ENCODE data around the gene ANKHD1. TPM values are rescaled to one million over a fixed set of nuclear protein-coding genes. Genes with fewer than 3 reads are reported as not detected.
"Not testable (repeated sequence)": the region's sequence is repeated elsewhere in the genome, so short reads cannot be mapped to it uniquely, and the experiment has no call there.

ANKHD1 gene
- total RNA-seq, 1 experiment from 2014 or later, result 113 TPM

DNA sequence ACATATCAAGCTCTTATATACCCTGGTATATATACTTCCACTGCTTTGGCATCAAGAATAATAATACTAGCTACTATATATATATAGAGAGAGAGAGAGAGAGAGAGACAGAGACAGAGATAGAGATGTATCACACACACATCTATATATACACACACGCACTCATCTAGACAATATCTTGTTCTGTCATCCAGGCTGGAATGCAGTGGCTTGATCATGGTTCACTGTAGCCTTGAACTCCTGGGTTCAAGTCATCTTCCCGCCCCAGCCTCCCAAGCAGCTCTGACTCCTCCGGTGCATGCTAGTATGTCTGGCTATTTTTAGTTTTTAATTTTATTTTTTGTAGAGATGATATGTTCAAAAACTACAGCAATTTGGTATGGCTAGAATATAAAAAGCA, 22.5 kb downstream of the ANKHD1 start:
- Mint-ChIP-seq H3K4me3 (no peak overlapping the region), H3K9me3 (peaks cover 4% of the 10 kb centered on the region), H3K36me3 (peaks cover 11% of the 10 kb centered on the region), H3K4me1 (peaks cover 19% of the 10 kb centered on the region), H3K27ac (no peak overlapping the region), H3K27me3 (ENCODE audit: low read depth) (no peaks in the 10 kb centered on the region; the same call in 1 of the 2 replicates)
- ATAC-seq (no peak), DNase-seq (ENCODE audit: low spot score) (no peak)
- ChIA-PET CTCF (interaction anchor here (1.2 kb wide), 1 partner anchor 61 kb away, joined by 3 read pairs; no protein-coding TSS in a partner anchor), POLR2A (no interaction called here)
- no peak for TF ChIP-seq ZNF138 (CRISPR knock-in tag; conservative IDR thresholded peaks at IDR 0.05)
- TF ChIP-seq, protein P1, sequence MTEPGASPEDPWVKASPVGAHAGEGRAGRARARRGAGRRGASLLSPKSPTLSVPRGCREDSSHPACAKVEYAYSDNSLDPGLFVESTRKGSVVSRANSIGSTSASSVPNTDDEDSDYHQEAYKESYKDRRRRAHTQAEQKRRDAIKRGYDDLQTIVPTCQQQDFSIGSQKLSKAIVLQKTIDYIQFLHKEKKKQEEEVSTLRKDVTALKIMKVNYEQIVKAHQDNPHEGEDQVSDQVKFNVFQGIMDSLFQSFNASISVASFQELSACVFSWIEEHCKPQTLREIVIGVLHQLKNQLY (CRISPR knock-in tag; IDR thresholded peaks at IDR 0.05), result no peak
- no peak for TF ChIP-seq SOX15 (CRISPR knock-in tag; IDR thresholded peaks at IDR 0.05)
- no peak for TF ChIP-seq ELF4 (CRISPR knock-in tag; IDR thresholded peaks at IDR 0.05; ENCODE audit: low read depth)

DNA sequence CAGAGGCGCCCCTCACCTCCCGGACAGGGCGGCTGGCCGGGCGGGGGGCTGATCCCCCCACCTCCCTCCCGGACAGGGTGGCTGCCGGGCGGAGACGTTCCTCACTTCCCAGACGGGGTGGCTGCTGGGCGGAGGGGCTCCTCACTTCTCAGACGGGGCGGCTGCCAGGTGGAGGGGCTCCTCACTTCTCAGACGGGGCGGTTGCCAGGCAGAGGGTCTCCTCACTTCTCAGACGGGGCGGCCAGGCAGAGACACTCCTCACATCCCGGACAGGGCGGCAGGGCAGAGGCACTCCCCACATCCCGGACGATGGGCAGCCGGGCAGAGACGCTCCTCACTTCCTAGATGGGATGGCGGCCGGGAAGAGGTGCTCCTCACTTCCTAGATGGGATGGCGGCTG, 26.1 kb downstream of the ANKHD1 start:
- ATAC-seq; H3K9me3 Mint-ChIP-seq; POLR2A ChIA-PET; H3K27me3 Mint-ChIP-seq (ENCODE audit: low read depth); DNase-seq (ENCODE audit: low spot score); H3K4me1 Mint-ChIP-seq; H3K27ac Mint-ChIP-seq; H3K4me3 Mint-ChIP-seq: not testable (repeated sequence)
- H3K36me3 Mint-ChIP-seq, result peaks cover 11% of the 10 kb centered on the region
- CTCF ChIA-PET, result interaction anchor here (1.2 kb wide), 1 partner anchor 69 kb away, joined by 3 read pairs; no protein-coding TSS in a partner anchor

DNA sequence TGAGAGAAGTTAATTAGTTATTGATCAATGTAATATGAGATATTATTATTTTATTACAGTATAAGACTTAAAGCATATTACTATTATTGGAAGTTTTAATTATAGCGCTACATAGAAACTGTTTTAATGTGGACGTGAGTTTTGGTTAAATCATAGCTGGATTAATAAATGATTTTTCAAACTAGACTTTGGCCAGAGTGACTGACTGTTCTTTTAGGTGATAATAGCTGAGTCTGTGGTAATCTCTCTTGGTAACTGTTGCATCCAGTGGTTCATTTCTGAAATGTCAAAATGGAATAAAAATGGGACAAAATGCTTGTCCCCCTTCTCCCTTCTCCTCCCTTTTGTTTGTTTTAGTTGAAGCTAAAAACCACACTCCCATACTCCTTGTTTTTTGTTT, 28.1 kb downstream of the ANKHD1 start:
- H3K27me3 Mint-ChIP-seq (ENCODE audit: low read depth), result no peaks in the 10 kb centered on the region; the same call in 1 of the 2 replicates
- H3K9me3 Mint-ChIP-seq, result peaks cover 4% of the 10 kb centered on the region
- peaks cover 11% of the 10 kb centered on the region for H3K36me3 Mint-ChIP-seq
- no peak overlapping the region for H3K4me3 Mint-ChIP-seq
- CTCF ChIA-PET, result no interaction called here
- POLR2A ChIA-PET, result no interaction called here
- no peak for ATAC-seq
- no peaks in the 10 kb centered on the region for H3K4me1 Mint-ChIP-seq
- TF ChIP-seq ZNF671 (CRISPR knock-in tag; IDR thresholded peaks at IDR 0.05) (no peak), CBFB (CRISPR knock-in tag; IDR thresholded peaks at IDR 0.05; ENCODE audit: low read depth) (no peak), FOXJ3 (CRISPR knock-in tag; IDR thresholded peaks at IDR 0.05; ENCODE audit: borderline replicate concordance) (no peak), NFATC4 (CRISPR knock-in tag; IDR thresholded peaks at IDR 0.05) (no peak), KAT7 (CRISPR knock-in tag; IDR thresholded peaks at IDR 0.05; ENCODE audit: borderline replicate concordance) (no peak), RORB (CRISPR knock-in tag; IDR thresholded peaks at IDR 0.05) (no peak), FOXP1 (CRISPR knock-in tag; IDR thresholded peaks at IDR 0.05; ENCODE audit: borderline replicate concordance) (no peak), TP53 (CRISPR knock-in tag; IDR thresholded peaks at IDR 0.05) (no peak)
- TF ChIP-seq, protein P2, sequence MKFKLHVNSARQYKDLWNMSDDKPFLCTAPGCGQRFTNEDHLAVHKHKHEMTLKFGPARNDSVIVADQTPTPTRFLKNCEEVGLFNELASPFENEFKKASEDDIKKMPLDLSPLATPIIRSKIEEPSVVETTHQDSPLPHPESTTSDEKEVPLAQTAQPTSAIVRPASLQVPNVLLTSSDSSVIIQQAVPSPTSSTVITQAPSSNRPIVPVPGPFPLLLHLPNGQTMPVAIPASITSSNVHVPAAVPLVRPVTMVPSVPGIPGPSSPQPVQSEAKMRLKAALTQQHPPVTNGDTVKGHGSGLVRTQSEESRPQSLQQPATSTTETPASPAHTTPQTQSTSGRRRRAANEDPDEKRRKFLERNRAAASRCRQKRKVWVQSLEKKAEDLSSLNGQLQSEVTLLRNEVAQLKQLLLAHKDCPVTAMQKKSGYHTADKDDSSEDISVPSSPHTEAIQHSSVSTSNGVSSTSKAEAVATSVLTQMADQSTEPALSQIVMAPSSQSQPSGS (CRISPR knock-in tag; IDR thresholded peaks at IDR 0.05; ENCODE audit: borderline replicate concordance, low read depth), result no peak
- TF ChIP-seq, protein P3, sequence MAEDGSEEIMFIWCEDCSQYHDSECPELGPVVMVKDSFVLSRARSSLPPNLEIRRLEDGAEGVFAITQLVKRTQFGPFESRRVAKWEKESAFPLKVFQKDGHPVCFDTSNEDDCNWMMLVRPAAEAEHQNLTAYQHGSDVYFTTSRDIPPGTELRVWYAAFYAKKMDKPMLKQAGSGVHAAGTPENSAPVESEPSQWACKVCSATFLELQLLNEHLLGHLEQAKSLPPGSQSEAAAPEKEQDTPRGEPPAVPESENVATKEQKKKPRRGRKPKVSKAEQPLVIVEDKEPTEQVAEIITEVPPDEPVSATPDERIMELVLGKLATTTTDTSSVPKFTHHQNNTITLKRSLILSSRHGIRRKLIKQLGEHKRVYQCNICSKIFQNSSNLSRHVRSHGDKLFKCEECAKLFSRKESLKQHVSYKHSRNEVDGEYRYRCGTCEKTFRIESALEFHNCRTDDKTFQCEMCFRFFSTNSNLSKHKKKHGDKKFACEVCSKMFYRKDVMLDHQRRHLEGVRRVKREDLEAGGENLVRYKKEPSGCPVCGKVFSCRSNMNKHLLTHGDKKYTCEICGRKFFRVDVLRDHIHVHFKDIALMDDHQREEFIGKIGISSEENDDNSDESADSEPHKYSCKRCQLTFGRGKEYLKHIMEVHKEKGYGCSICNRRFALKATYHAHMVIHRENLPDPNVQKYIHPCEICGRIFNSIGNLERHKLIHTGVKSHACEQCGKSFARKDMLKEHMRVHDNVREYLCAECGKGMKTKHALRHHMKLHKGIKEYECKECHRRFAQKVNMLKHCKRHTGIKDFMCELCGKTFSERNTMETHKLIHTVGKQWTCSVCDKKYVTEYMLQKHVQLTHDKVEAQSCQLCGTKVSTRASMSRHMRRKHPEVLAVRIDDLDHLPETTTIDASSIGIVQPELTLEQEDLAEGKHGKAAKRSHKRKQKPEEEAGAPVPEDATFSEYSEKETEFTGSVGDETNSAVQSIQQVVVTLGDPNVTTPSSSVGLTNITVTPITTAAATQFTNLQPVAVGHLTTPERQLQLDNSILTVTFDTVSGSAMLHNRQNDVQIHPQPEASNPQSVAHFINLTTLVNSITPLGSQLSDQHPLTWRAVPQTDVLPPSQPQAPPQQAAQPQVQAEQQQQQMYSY (CRISPR knock-in tag; IDR thresholded peaks at IDR 0.05), result no peak
- TF ChIP-seq, protein P4, sequence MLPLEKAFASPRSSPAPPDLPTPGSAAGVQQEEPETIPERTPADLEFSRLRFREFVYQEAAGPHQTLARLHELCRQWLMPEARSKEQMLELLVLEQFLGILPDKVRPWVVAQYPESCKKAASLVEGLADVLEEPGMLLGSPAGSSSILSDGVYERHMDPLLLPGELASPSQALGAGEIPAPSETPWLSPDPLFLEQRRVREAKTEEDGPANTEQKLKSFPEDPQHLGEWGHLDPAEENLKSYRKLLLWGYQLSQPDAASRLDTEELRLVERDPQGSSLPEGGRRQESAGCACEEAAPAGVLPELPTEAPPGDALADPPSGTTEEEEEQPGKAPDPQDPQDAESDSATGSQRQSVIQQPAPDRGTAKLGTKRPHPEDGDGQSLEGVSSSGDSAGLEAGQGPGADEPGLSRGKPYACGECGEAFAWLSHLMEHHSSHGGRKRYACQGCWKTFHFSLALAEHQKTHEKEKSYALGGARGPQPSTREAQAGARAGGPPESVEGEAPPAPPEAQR (CRISPR knock-in tag; IDR thresholded peaks at IDR 0.05), result no peak
- TF ChIP-seq, protein P5, sequence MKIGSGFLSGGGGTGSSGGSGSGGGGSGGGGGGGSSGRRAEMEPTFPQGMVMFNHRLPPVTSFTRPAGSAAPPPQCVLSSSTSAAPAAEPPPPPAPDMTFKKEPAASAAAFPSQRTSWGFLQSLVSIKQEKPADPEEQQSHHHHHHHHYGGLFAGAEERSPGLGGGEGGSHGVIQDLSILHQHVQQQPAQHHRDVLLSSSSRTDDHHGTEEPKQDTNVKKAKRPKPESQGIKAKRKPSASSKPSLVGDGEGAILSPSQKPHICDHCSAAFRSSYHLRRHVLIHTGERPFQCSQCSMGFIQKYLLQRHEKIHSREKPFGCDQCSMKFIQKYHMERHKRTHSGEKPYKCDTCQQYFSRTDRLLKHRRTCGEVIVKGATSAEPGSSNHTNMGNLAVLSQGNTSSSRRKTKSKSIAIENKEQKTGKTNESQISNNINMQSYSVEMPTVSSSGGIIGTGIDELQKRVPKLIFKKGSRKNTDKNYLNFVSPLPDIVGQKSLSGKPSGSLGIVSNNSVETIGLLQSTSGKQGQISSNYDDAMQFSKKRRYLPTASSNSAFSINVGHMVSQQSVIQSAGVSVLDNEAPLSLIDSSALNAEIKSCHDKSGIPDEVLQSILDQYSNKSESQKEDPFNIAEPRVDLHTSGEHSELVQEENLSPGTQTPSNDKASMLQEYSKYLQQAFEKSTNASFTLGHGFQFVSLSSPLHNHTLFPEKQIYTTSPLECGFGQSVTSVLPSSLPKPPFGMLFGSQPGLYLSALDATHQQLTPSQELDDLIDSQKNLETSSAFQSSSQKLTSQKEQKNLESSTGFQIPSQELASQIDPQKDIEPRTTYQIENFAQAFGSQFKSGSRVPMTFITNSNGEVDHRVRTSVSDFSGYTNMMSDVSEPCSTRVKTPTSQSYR (CRISPR knock-in tag; IDR thresholded peaks at IDR 0.05), result no peak
- TF ChIP-seq, protein P6, sequence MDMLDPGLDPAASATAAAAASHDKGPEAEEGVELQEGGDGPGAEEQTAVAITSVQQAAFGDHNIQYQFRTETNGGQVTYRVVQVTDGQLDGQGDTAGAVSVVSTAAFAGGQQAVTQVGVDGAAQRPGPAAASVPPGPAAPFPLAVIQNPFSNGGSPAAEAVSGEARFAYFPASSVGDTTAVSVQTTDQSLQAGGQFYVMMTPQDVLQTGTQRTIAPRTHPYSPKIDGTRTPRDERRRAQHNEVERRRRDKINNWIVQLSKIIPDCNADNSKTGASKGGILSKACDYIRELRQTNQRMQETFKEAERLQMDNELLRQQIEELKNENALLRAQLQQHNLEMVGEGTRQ (CRISPR knock-in tag; IDR thresholded peaks at IDR 0.05), result no peak
- TF ChIP-seq, protein P7, sequence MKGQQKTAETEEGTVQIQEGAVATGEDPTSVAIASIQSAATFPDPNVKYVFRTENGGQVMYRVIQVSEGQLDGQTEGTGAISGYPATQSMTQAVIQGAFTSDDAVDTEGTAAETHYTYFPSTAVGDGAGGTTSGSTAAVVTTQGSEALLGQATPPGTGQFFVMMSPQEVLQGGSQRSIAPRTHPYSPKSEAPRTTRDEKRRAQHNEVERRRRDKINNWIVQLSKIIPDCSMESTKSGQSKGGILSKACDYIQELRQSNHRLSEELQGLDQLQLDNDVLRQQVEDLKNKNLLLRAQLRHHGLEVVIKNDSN (CRISPR knock-in tag; IDR thresholded peaks at IDR 0.05), result no peak
- TF ChIP-seq, protein P8, sequence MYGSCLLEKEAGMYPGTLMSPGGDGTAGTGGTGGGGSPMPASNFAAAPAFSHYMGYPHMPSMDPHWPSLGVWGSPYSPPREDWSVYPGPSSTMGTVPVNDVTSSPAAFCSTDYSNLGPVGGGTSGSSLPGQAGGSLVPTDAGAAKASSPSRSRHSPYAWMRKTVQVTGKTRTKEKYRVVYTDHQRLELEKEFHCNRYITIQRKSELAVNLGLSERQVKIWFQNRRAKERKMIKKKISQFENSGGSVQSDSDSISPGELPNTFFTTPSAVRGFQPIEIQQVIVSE (CRISPR knock-in tag; IDR thresholded peaks at IDR 0.05; ENCODE audit: borderline replicate concordance), result no peak
- no peak for DNase-seq (ENCODE audit: low spot score)
- H3K27ac Mint-ChIP-seq, result no peak overlapping the region
